BJ (cell line): ENCODE data around the gene SNX7. TPM values are rescaled to one million over a fixed set of nuclear protein-coding genes. Genes with fewer than 3 reads are reported as not detected.

Source experiments
- CTCF ChIA-PET: fragments of 350-600 bp; formaldehyde crosslinking; extraction: SDS; loops from one replicate; lab custom pipeline; 2021; ENCODE audit warnings: antibody characterized with exemption, inconsistent platforms; lab: Yijun Ruan, JAX
- POLR2A ChIA-PET: fragments of 300-600 bp; sonication (Branson Sonifier 250); formaldehyde crosslinking; extraction: SDS; loops from one replicate; lab custom pipeline; 2021; ENCODE audit warnings: antibody characterized with exemption; lab: Charles Lee
- DNase-seq: peaks from one replicate; pipeline ENCODE4 v3.0.0-alpha.2; 2011; ENCODE audit warnings: low read depth
- H3K27me3 ChIP-seq: 2 replicates; pipeline ENCODE4 v1.6.0; 2011; ENCODE audit warnings: low read length; ENCODE audit not compliant: control insufficient read depth, insufficient read depth
- H3K36me3 ChIP-seq: 2 replicates; pipeline ENCODE4 v1.5.1; 2011; ENCODE audit warnings: low read length; ENCODE audit not compliant: control insufficient read depth, insufficient read depth
- H3K4me3 ChIP-seq: 2 replicates; pipeline ENCODE4 v1.5.1; 2011; ENCODE audit warnings: low read depth, mild to moderate bottlenecking, control low read depth, low read length
- polyA plus RNA-seq: library from polyadenylated mRNA; depleted of rRNA; stranded (reverse); fragments of >200 nt; gene quantifications from 2 replicates; pipeline ENCODE4 v1.2.3, GENCODE V29; 2011
- TF ChIP-seq, protein P1 (sequence below): IDR thresholded peaks from 2 replicates; pipeline ENCODE4 v1.5.1; 2011; ENCODE audit warnings: low read depth, mild to moderate bottlenecking, control low read depth, inconsistent platforms, low read length, moderate library complexity; ENCODE audit not compliant: insufficient read depth

Gene SNX7
- polyA plus RNA-seq, 1 experiment, result 13.4 TPM

DNA sequence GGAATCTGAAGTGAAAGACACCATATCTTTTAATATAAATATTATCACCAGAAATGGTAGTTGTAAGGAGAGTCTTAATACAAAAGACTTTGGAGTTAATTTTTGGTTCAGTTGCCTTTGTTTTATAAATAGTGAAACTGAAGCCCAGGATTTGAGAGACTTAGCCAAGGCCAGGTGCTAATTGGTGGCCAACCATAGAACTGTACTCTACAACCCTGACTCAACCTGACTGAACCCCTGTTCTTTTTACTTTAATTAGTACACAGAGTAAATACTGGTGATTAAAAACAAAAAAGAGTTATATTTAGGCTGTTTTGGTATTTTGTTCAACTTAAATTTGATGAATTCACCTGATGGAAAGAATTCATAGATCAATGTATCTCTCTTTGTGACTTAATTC, 76.3 kb downstream of the SNX7 start:
- ChIA-PET CTCF (no interaction called here), POLR2A (no interaction called here)
- H3K27me3 ChIP-seq, result no peaks in the 10 kb centered on the region
- no peaks in the 10 kb centered on the region for H3K36me3 ChIP-seq
- no peak for DNase-seq
- H3K4me3 ChIP-seq, result no peak overlapping the region
- TF ChIP-seq, protein P1, sequence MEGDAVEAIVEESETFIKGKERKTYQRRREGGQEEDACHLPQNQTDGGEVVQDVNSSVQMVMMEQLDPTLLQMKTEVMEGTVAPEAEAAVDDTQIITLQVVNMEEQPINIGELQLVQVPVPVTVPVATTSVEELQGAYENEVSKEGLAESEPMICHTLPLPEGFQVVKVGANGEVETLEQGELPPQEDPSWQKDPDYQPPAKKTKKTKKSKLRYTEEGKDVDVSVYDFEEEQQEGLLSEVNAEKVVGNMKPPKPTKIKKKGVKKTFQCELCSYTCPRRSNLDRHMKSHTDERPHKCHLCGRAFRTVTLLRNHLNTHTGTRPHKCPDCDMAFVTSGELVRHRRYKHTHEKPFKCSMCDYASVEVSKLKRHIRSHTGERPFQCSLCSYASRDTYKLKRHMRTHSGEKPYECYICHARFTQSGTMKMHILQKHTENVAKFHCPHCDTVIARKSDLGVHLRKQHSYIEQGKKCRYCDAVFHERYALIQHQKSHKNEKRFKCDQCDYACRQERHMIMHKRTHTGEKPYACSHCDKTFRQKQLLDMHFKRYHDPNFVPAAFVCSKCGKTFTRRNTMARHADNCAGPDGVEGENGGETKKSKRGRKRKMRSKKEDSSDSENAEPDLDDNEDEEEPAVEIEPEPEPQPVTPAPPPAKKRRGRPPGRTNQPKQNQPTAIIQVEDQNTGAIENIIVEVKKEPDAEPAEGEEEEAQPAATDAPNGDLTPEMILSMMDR, result no peak

DNA sequence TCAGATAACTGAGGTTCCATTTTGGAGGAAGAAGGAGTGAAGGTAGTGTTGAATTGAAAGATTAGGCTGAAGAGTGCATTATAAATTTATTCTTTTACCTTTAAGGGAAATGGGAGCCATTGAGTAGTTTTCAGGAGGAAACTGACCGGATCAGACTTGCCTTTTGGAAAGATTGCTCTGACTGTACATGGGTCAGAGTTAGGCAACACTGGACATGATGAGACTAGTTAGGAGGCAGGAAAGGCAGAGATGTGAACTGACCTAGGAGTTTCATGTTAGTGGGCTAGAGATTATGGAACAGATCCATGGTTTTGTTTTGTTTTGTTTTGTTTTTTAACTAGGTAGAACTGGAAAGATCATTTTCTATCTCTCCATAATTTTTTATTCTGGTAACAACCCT, 78.2 kb downstream of the SNX7 start:
- TF ChIP-seq, protein P1, result no peak
- no peaks in the 10 kb centered on the region for H3K27me3 ChIP-seq
- POLR2A ChIA-PET, result no interaction called here
- H3K4me3 ChIP-seq, result no peak overlapping the region
- no peak for DNase-seq
- H3K36me3 ChIP-seq, result no peaks in the 10 kb centered on the region
- CTCF ChIA-PET, result no interaction called here

- Histone ChIP-seq H3K4me3 (no peak overlapping the region), H3K36me3 (no peaks in the 10 kb centered on the region), H3K27me3 (no peaks in the 10 kb centered on the region)
- ChIA-PET POLR2A (no interaction called here), CTCF (no interaction called here)
- no peak for DNase-seq
- TF ChIP-seq, protein P1, result no peak
These were observed 79.6 kb downstream of the SNX7 start for GRCh38 chr1:98741164-98741563.

DNA sequence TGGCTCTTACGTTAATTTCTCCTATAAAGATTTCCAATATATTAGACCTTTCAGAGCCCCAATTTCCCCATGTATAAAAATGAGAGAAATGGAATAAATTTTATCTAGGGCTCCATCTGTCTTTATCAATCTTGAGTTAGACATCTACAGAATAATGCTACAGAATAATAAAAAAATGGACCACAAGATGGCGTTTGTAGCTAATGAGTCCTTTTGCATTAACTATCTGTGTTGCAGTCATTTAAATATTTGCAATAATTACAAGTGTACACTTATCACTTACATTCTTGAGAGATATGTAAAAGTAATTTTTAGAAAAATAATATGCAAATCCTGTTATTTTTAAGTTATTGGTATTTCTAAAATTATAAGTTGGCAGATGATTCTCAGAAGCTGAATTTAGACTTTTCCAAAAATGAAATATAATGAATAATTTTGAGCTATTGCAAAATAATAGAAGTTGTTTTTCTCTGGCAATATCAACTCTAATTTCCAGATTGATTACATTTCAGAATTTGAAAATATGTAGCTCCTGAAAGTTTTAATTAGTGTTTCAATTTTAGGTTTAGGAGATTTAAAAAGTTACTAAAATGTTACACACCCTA, 87.7 kb downstream of the SNX7 start:
- Histone ChIP-seq H3K27me3 (no peaks in the 10 kb centered on the region), H3K36me3 (no peaks in the 10 kb centered on the region), H3K4me3 (no peak overlapping the region)
- CTCF ChIA-PET, result interaction anchor here (0.7 to 1.4 kb wide), 7 partner anchors 9 to 977 kb away, joined by 3 to 5 read pairs (median 3); no protein-coding TSS in a partner anchor
- POLR2A ChIA-PET, result no interaction called here
- DNase-seq, result no peak
- TF ChIP-seq, protein P1, result peak; percentile 46

GRCh38 chr1:98754176-98754575, 92.7 kb downstream of the SNX7 start:
- no peaks in the 10 kb centered on the region for H3K36me3 ChIP-seq
- ChIA-PET CTCF (no interaction called here), POLR2A (no interaction called here)
- no peak for DNase-seq
- H3K4me3 ChIP-seq, result no peak overlapping the region
- H3K27me3 ChIP-seq, result no peaks in the 10 kb centered on the region
- TF ChIP-seq, protein P1, result no peak
